Measurements from ENCODE around the gene SLC25A30. TPM values are rescaled to one million over a fixed set of nuclear protein-coding genes. Genes with fewer than 3 reads are reported as not detected.

The SLC25A30 gene
- total RNA-seq, 1 donor from 2014 or later: 5.7 TPM

GRCh38 chr13:45374917-45375316 is 43.3 kb downstream of the SLC25A30 start:
- no peak for TF ChIP-seq CTCF (IDR thresholded peaks at IDR 0.05; ENCODE audit: unreplicated experiment)
- no peak for DNase-seq (ENCODE audit: low spot score, unreplicated experiment)
- Mint-ChIP-seq H3K9me3 (ENCODE audit: low read depth) (no peaks in the 10 kb centered on the region), H3K27ac (no peak overlapping the region), H3K27me3 (no peaks in the 10 kb centered on the region), H3K4me3 (ENCODE audit: low read depth) (no peak overlapping the region), H3K4me1 (ENCODE audit: low read depth) (peaks cover 3% of the 10 kb centered on the region), H3K36me3 (ENCODE audit: insufficient read depth) (peaks cover 7% of the 10 kb centered on the region)

GRCh38 chr13:45373162-45373547 is 45.0 kb downstream of the SLC25A30 start:
- no peaks in the 10 kb centered on the region for H3K9me3 Mint-ChIP-seq (ENCODE audit: low read depth)
- H3K4me1 Mint-ChIP-seq (ENCODE audit: low read depth): peaks cover 3% of the 10 kb centered on the region
- H3K36me3 Mint-ChIP-seq (ENCODE audit: insufficient read depth): peaks cover 10% of the 10 kb centered on the region
- H3K27me3 Mint-ChIP-seq: no peaks in the 10 kb centered on the region
- H3K27ac Mint-ChIP-seq: no peak overlapping the region
- H3K4me3 Mint-ChIP-seq (ENCODE audit: low read depth): no peak overlapping the region
- DNase-seq (ENCODE audit: low spot score, unreplicated experiment): no peak
- TF ChIP-seq CTCF (IDR thresholded peaks at IDR 0.05; ENCODE audit: unreplicated experiment): no peak

GRCh38 chr13:45372189-45373161 is 45.7 kb downstream of the SLC25A30 start:
- Mint-ChIP-seq H3K4me3 (ENCODE audit: low read depth) (no peak overlapping the region), H3K27ac (no peak overlapping the region), H3K27me3 (no peaks in the 10 kb centered on the region), H3K4me1 (ENCODE audit: low read depth) (peaks cover 3% of the 10 kb centered on the region), H3K36me3 (ENCODE audit: insufficient read depth) (peaks cover 10% of the 10 kb centered on the region), H3K9me3 (ENCODE audit: low read depth) (no peaks in the 10 kb centered on the region)
- DNase-seq (ENCODE audit: low spot score, unreplicated experiment): no peak
- TF ChIP-seq CTCF (IDR thresholded peaks at IDR 0.05; ENCODE audit: unreplicated experiment): no peak

GRCh38 chr13:45370922-45371406 is 47.2 kb downstream of the SLC25A30 start:
- H3K27me3 Mint-ChIP-seq: no peaks in the 10 kb centered on the region
- peaks cover 3% of the 10 kb centered on the region for H3K4me1 Mint-ChIP-seq (ENCODE audit: low read depth)
- TF ChIP-seq CTCF (IDR thresholded peaks at IDR 0.05; ENCODE audit: unreplicated experiment): peak; percentile 98
- DNase-seq (ENCODE audit: low spot score, unreplicated experiment): peak; percentile 65
- H3K4me3 Mint-ChIP-seq (ENCODE audit: low read depth): no peak overlapping the region
- peak overlapping the region; percentile 26 for H3K27ac Mint-ChIP-seq
- H3K9me3 Mint-ChIP-seq (ENCODE audit: low read depth): no peaks in the 10 kb centered on the region
- peaks cover 10% of the 10 kb centered on the region for H3K36me3 Mint-ChIP-seq (ENCODE audit: insufficient read depth)

- H3K27ac Mint-ChIP-seq: no peak overlapping the region
- peaks cover 13% of the 10 kb centered on the region for H3K36me3 Mint-ChIP-seq (ENCODE audit: insufficient read depth)
- peaks cover under 1% of the 10 kb centered on the region for H3K9me3 Mint-ChIP-seq (ENCODE audit: low read depth)
- H3K4me3 Mint-ChIP-seq (ENCODE audit: low read depth): no peak overlapping the region
- H3K27me3 Mint-ChIP-seq: no peaks in the 10 kb centered on the region
- peaks cover 3% of the 10 kb centered on the region for H3K4me1 Mint-ChIP-seq (ENCODE audit: low read depth)
- TF ChIP-seq CTCF (IDR thresholded peaks at IDR 0.05; ENCODE audit: unreplicated experiment): no peak
- no peak for DNase-seq (ENCODE audit: low spot score, unreplicated experiment)
These were observed 49.1 kb downstream of the SLC25A30 start for GRCh38 chr13:45369116-45369515.
